ENCODE measurements around the gene TASOR2. TPM values are rescaled to one million over a fixed set of nuclear protein-coding genes. Genes with fewer than 3 reads are reported as not detected.

Gene TASOR2
- total RNA-seq = 42.8 and 60.8 TPM in 2 replicates

GRCh38 chr10:5684318-5684970 lies at the start of gene TASOR2:
Gene TASOR2 (plus strand): TSS chr10:5684838. CDS start chr10:5720643, 35,805 bp downstream.

GRCh38 chr10:5666008-5666840 lies 18.4 kb upstream of the TASOR2 start, which contains the start of gene ASB13:
Gene ASB13 (minus strand): TSS chr10:5666595. CDS start chr10:5666551, 44 bp downstream.

Other genes starting within 250 kb of the TASOR2 start
- not detected in 2 replicates for gene CALML5, start 185.3 kb upstream of the TASOR2 start, total RNA-seq
- under 0.01 TPM in 1 of 2 replicates, not detected in the other for gene CALML3, start 159.9 kb upstream of the TASOR2 start, total RNA-seq
- gene ASB13, start 18.2 kb upstream of the TASOR2 start, total RNA-seq = 10.4 and 11.3 TPM in 2 replicates
- 402 and 434 TPM in 2 replicates for gene GDI2, start 128.6 kb downstream of the TASOR2 start, total RNA-seq
- gene ANKRD16, start 205.1 kb downstream of the TASOR2 start, total RNA-seq = 8.7 and 10.8 TPM in 2 replicates
- 132 and 150 TPM in 2 replicates for gene FBH1, start 205.4 kb downstream of the TASOR2 start, total RNA-seq